Measurements from ENCODE around the gene ASB8. TPM values are rescaled to one million over a fixed set of nuclear protein-coding genes. Genes with fewer than 3 reads are reported as not detected.

ASB8 gene
- total RNA-seq, 1 donor: 23.7 TPM

GRCh38 chr12:48176417-48176751, 19.1 kb upstream of the ASB8 start:
- DNase-seq (ENCODE audit: low read depth): no peak
- H3K4me3 ChIP-seq (ENCODE audit: low read depth, low read length): no peak overlapping the region
- TF ChIP-seq CTCF (IDR thresholded peaks at IDR 0.05; ENCODE audit: insufficient read depth, low read depth, low read length): no peak

GRCh38 chr12:48175613-48176416, 18.5 kb upstream of the ASB8 start:
- no peak for TF ChIP-seq CTCF (IDR thresholded peaks at IDR 0.05; ENCODE audit: insufficient read depth, low read depth, low read length)
- peak; percentile 47 for DNase-seq (ENCODE audit: low read depth)
- H3K4me3 ChIP-seq (ENCODE audit: low read depth, low read length): no peak overlapping the region

- no peak for TF ChIP-seq CTCF (IDR thresholded peaks at IDR 0.05; ENCODE audit: insufficient read depth, low read depth, low read length)
- DNase-seq (ENCODE audit: low read depth): no peak
- no peak overlapping the region for H3K4me3 ChIP-seq (ENCODE audit: low read depth, low read length)
Measured at GRCh38 chr12:48169011-48169410, 11.7 kb upstream of the ASB8 start.

- DNase-seq (ENCODE audit: low read depth): peak; percentile 72
- TF ChIP-seq CTCF (IDR thresholded peaks at IDR 0.05; ENCODE audit: insufficient read depth, low read depth, low read length): peak; percentile 92
- no peak overlapping the region for H3K4me3 ChIP-seq (ENCODE audit: low read depth, low read length)
Measured at GRCh38 chr12:48165089-48165981, 8.0 kb upstream of the ASB8 start.

GRCh38 chr12:48164451-48164850, 7.1 kb upstream of the ASB8 start:
- no peak overlapping the region for H3K4me3 ChIP-seq (ENCODE audit: low read depth, low read length)
- no peak for TF ChIP-seq CTCF (IDR thresholded peaks at IDR 0.05; ENCODE audit: insufficient read depth, low read depth, low read length)
- no peak for DNase-seq (ENCODE audit: low read depth)

- no peak for TF ChIP-seq CTCF (IDR thresholded peaks at IDR 0.05; ENCODE audit: insufficient read depth, low read depth, low read length)
- DNase-seq (ENCODE audit: low read depth): no peak
- H3K4me3 ChIP-seq (ENCODE audit: low read depth, low read length): no peak overlapping the region
Measured at GRCh38 chr12:48163150-48163747, 5.9 kb upstream of the ASB8 start.
